Neural cell (in vitro differentiated cells): ENCODE data around the gene APH1B. TPM values are rescaled to one million over a fixed set of nuclear protein-coding genes. Genes with fewer than 3 reads are reported as not detected.

Source experiments
- H2AFZ ChIP-seq: fragments of 200-600, 300-800 bp; sonication (generic), shearing (Covaris generic); 2 replicates; pipeline ENCODE4 v1.6.0; 2014; ENCODE audit warnings: low read depth, mild to moderate bottlenecking, antibody characterized with exemption, low read length, moderate library complexity
- H3F3A ChIP-seq: fragments of 200-600 bp; shearing (Covaris generic); 2 replicates; pipeline ENCODE4 v1.6.1; 2016; ENCODE audit warnings: mild to moderate bottlenecking, moderate library complexity, mixed read lengths, antibody characterized with exemption, low read length; ENCODE audit not compliant: insufficient read depth, poor library complexity, severe bottlenecking
- H3K27ac ChIP-seq: fragments of 200-600, 300-800 bp; sonication (generic), shearing (Covaris generic); 2 replicates; pipeline ENCODE4 v1.5.1; 2014; ENCODE audit warnings: mild to moderate bottlenecking, low read length, moderate library complexity
- H3K27me3 ChIP-seq: fragments of 300-800, 200-600 bp; sonication (generic), shearing (Covaris generic); 2 replicates; pipeline ENCODE4 v1.6.0; 2014; ENCODE audit warnings: mild to moderate bottlenecking, low read depth, low read length, moderate library complexity; ENCODE audit not compliant: insufficient read depth
- H3K36me3 ChIP-seq: fragments of 300-800, 200-600 bp; sonication (generic), shearing (Covaris generic); 2 replicates; pipeline ENCODE4 v1.5.1; 2014; ENCODE audit warnings: mild to moderate bottlenecking, antibody characterized with exemption, low read length, moderate library complexity; ENCODE audit not compliant: insufficient read depth
- H3K4me2 ChIP-seq: fragments of 300-800, 200-600 bp; sonication (generic), shearing (Covaris generic); 2 replicates; pipeline ENCODE4 v1.6.0; 2014; ENCODE audit warnings: mild to moderate bottlenecking, low read length
- H3K4me3 ChIP-seq: fragments of 300-800, 200-600 bp; sonication (generic), shearing (Covaris generic); 2 replicates; pipeline ENCODE4 v1.5.1; 2014; ENCODE audit warnings: mild to moderate bottlenecking, low read length, moderate library complexity
- H3K79me2 ChIP-seq: fragments of 200-600 bp; shearing (Covaris generic); replicated peaks from 2 replicates; pipeline ENCODE4 v1.6.0; 2014; ENCODE audit warnings: mild to moderate bottlenecking, low read length, moderate library complexity; ENCODE audit not compliant: insufficient read depth
- H3K9ac ChIP-seq: fragments of 300-800, 200-600 bp; sonication (generic), shearing (Covaris generic); 2 replicates; pipeline ENCODE4 v1.6.1; 2016; ENCODE audit warnings: mild to moderate bottlenecking, low read length, mixed read lengths
- H3K9me2 ChIP-seq: fragments of 200-600 bp; shearing (Covaris generic); 2 replicates; pipeline ENCODE4 v1.6.1; 2016; ENCODE audit warnings: mild to moderate bottlenecking, low read length, mixed read lengths; ENCODE audit not compliant: insufficient read depth
- H3K9me3 ChIP-seq: fragments of 200-600, 300-800 bp; sonication (generic), shearing (Covaris generic); 2 replicates; pipeline ENCODE4 v1.6.1; 2016; ENCODE audit warnings: mild to moderate bottlenecking, mixed run types, low read length, moderate library complexity, mixed read lengths
- H4K20me1 ChIP-seq: fragments of 200-600 bp; shearing (Covaris generic); 2 replicates; pipeline ENCODE4 v1.6.1; 2016; ENCODE audit warnings: mild to moderate bottlenecking, mixed run types; ENCODE audit not compliant: insufficient read depth
- EP300 ChIP-seq: fragments of 450-650 bp; conservative IDR thresholded peaks from 2 replicates; pipeline ENCODE4 v1.6.1; 2014; ENCODE audit warnings: antibody characterized with exemption, mild to moderate bottlenecking, moderate library complexity; ENCODE audit not compliant: poor library complexity, severe bottlenecking
- EZH2 ChIP-seq: fragments of 200-600, 300-800 bp; shearing (Covaris generic), sonication (generic); IDR thresholded peaks from 2 replicates; pipeline ENCODE4 v1.6.1; 2014; ENCODE audit warnings: antibody characterized with exemption, low read length, borderline replicate concordance, mild to moderate bottlenecking; ENCODE audit not compliant: insufficient read depth, poor library complexity, severe bottlenecking
- MXI1 ChIP-seq: fragments of 450-650 bp; conservative IDR thresholded peaks from 2 replicates; pipeline ENCODE4 v1.6.1; 2014; ENCODE audit warnings: antibody characterized with exemption, mild to moderate bottlenecking; ENCODE audit not compliant: poor library complexity, severe bottlenecking
- POLR2AphosphoS5 ChIP-seq: IDR thresholded peaks from 2 replicates; pipeline ENCODE4 v1.6.1; 2012
- RAD21 ChIP-seq: fragments of 450-650 bp; conservative IDR thresholded peaks from 2 replicates; pipeline ENCODE4 v1.6.1; 2014; ENCODE audit warnings: antibody characterized with exemption, mild to moderate bottlenecking, moderate library complexity
- SMC3 ChIP-seq: fragments of 450-650 bp; conservative IDR thresholded peaks from 2 replicates; pipeline ENCODE4 v1.6.1; 2014; ENCODE audit warnings: antibody characterized with exemption, mild to moderate bottlenecking, moderate library complexity; ENCODE audit not compliant: poor library complexity
- TAF1 ChIP-seq: IDR thresholded peaks from 2 replicates; pipeline ENCODE4 v1.6.1; 2012; ENCODE audit warnings: low read depth
- polyA plus RNA-seq: library from polyadenylated mRNA; depleted of rRNA; stranded (reverse); fragments of >200 nt; gene quantifications from 2 replicates; pipeline ENCODE4 v1.2.3, GENCODE V29; 2014
- TF ChIP-seq, protein P1 (sequence below): IDR thresholded peaks from 2 replicates; pipeline ENCODE4 v1.6.1; 2012; ENCODE audit warnings: borderline replicate concordance
- TF ChIP-seq, protein P2 (sequence below): fragments of 450-650 bp; IDR thresholded peaks from 2 replicates; pipeline ENCODE4 v1.5.1; 2014; ENCODE audit warnings: antibody characterized with exemption, mild to moderate bottlenecking, moderate library complexity; ENCODE audit not compliant: poor library complexity, severe bottlenecking

APH1B gene
- polyA plus RNA-seq, 1 donor from 2014 or later, result 14.6 TPM

DNA sequence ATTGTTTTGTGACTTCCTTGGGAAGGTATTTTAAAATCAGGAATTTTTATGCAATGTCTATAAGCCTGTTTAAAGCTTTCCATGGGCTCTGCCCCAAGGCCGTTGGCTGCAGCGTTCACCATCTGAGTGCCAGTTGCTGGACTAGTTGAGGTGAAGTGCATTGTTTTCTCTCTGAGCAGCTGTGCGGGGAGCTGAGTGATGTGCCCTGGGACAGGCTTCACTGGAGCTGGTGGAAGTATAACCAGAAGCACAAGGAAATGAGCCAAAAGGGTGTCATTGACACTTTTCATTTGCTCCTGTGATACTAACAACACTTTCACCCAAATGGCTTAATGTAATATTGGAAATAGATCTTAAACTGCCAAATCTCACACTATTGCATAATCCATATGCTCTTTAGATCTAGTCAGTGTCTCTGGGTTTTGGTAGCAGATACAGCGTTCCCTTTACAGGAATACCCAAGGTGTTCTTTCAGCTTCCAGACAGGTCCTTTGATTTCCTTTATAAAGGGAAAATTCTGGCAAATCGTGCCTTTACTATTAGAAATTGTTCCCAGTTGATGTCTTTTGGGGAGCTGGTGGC is 29.2 kb downstream of the APH1B start:
- no peak overlapping the region for H3K4me2 ChIP-seq
- no peaks in the 10 kb centered on the region for H3K9me2 ChIP-seq
- H3K27ac ChIP-seq, result no peak overlapping the region
- no peaks in the 10 kb centered on the region for H3K79me2 ChIP-seq
- no peak overlapping the region for H3K4me3 ChIP-seq
- TF ChIP-seq, protein P1, sequence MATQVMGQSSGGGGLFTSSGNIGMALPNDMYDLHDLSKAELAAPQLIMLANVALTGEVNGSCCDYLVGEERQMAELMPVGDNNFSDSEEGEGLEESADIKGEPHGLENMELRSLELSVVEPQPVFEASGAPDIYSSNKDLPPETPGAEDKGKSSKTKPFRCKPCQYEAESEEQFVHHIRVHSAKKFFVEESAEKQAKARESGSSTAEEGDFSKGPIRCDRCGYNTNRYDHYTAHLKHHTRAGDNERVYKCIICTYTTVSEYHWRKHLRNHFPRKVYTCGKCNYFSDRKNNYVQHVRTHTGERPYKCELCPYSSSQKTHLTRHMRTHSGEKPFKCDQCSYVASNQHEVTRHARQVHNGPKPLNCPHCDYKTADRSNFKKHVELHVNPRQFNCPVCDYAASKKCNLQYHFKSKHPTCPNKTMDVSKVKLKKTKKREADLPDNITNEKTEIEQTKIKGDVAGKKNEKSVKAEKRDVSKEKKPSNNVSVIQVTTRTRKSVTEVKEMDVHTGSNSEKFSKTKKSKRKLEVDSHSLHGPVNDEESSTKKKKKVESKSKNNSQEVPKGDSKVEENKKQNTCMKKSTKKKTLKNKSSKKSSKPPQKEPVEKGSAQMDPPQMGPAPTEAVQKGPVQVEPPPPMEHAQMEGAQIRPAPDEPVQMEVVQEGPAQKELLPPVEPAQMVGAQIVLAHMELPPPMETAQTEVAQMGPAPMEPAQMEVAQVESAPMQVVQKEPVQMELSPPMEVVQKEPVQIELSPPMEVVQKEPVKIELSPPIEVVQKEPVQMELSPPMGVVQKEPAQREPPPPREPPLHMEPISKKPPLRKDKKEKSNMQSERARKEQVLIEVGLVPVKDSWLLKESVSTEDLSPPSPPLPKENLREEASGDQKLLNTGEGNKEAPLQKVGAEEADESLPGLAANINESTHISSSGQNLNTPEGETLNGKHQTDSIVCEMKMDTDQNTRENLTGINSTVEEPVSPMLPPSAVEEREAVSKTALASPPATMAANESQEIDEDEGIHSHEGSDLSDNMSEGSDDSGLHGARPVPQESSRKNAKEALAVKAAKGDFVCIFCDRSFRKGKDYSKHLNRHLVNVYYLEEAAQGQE, result no peak
- TF ChIP-seq MXI1 (no peak), SMC3 (no peak), TAF1 (no peak), RAD21 (no peak), EP300 (no peak), POLR2AphosphoS5 (no peak), EZH2 (no peak)
- TF ChIP-seq, protein P2, sequence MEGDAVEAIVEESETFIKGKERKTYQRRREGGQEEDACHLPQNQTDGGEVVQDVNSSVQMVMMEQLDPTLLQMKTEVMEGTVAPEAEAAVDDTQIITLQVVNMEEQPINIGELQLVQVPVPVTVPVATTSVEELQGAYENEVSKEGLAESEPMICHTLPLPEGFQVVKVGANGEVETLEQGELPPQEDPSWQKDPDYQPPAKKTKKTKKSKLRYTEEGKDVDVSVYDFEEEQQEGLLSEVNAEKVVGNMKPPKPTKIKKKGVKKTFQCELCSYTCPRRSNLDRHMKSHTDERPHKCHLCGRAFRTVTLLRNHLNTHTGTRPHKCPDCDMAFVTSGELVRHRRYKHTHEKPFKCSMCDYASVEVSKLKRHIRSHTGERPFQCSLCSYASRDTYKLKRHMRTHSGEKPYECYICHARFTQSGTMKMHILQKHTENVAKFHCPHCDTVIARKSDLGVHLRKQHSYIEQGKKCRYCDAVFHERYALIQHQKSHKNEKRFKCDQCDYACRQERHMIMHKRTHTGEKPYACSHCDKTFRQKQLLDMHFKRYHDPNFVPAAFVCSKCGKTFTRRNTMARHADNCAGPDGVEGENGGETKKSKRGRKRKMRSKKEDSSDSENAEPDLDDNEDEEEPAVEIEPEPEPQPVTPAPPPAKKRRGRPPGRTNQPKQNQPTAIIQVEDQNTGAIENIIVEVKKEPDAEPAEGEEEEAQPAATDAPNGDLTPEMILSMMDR, result no peak
- H4K20me1 ChIP-seq, result no peaks in the 10 kb centered on the region
- no peaks in the 10 kb centered on the region for H3K27me3 ChIP-seq
- no peak overlapping the region for H2AFZ ChIP-seq
- no peaks in the 10 kb centered on the region for H3K9me3 ChIP-seq
- H3K36me3 ChIP-seq, result peaks cover 7% of the 10 kb centered on the region
- no peaks in the 10 kb centered on the region for H3F3A ChIP-seq
- no peak overlapping the region for H3K9ac ChIP-seq

GRCh38 chr15:63308491-63308890 is 31.1 kb downstream of the APH1B start:
- Histone ChIP-seq H3K4me3 (no peak overlapping the region), H3K36me3 (peaks cover under 1% of the 10 kb centered on the region), H3K9me3 (no peaks in the 10 kb centered on the region), H2AFZ (no peak overlapping the region), H3F3A (no peaks in the 10 kb centered on the region), H4K20me1 (no peaks in the 10 kb centered on the region), H3K79me2 (no peaks in the 10 kb centered on the region), H3K9me2 (no peaks in the 10 kb centered on the region), H3K27me3 (no peaks in the 10 kb centered on the region), H3K9ac (no peak overlapping the region), H3K4me2 (no peak overlapping the region), H3K27ac (no peak overlapping the region)
- TF ChIP-seq, protein P2, result no peak
- TF ChIP-seq TAF1 (no peak), SMC3 (no peak), EP300 (no peak), EZH2 (no peak), POLR2AphosphoS5 (no peak), RAD21 (no peak), MXI1 (no peak)
- TF ChIP-seq, protein P1, result no peak
